GM12892 (cell line): ENCODE results near the gene NPAS3.

Source experiments
- DNase-seq: peaks from one replicate; pipeline ENCODE4 v3.0.0; 2011; ENCODE audit not compliant: insufficient read length
- FAIRE-seq: peaks from 2 replicates; lab custom pipeline; 2011; peaks lifted over from hg19 to GRCh38; lab: Jason Lieb, UNC
- POLR2A ChIP-seq: IDR thresholded peaks from 2 replicates; pipeline ENCODE4 v1.6.1; 2011; ENCODE audit warnings: low read depth, low read length, control low read depth
- POLR2AphosphoS5 ChIP-seq: IDR thresholded peaks from 2 replicates; pipeline ENCODE4 v1.6.1; 2011; ENCODE audit warnings: low read depth, low read length, control low read depth
- TAF1 ChIP-seq: IDR thresholded peaks from 2 replicates; pipeline ENCODE4 v1.6.1; 2011; ENCODE audit warnings: low read depth, mild to moderate bottlenecking, control low read depth, low read length, borderline replicate concordance

The NPAS3 gene

DNA sequence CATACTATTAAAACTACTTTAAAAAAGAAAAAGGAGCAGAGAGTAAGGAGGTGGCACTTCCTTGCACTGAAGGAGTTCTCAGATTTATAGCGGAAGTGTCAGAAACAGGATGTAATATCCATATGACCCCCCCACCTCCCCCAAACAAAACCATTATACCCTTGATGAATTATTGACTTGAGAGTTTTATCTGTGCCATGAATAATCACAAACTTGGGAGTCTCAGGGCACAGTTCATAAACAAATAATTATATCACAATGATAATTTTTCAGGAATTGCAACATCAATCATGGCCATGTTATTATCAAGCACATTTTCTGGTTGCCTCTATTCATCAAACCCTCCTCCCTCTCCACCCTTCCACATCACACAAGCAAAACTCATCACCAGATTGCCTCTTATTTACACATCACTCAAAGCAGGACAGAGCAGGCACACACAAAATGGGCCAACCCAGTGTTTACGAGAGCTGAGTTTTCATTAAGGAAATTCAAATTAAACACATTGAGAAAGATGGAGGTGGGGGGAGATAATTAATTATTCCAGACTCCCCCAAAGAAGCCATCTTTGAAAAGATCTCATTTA is 870.8 kb downstream of the NPAS3 start:
- DNase-seq (no peak), FAIRE-seq (no peak)

DNA sequence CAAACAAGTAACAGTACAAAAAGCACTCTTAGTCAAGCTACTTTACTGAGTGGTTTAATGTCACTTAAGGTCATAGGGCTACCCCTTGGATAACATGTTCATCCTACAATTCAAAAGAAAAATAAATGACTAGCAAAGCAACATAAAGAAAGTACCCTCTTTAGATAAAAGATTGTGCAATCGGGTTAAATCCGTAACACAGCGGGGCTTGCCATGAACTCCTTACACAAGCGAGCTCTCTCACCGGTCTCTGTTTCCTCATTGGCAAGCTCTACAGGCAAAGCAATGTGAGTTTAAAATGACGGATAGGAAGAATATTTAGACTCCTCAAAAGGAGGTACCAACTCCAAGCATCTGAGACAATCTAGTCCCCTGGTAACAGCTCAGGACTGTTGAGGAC is 871.6 kb downstream of the NPAS3 start:
- TF ChIP-seq TAF1 (no peak), POLR2A (no peak), POLR2AphosphoS5 (no peak)
- FAIRE-seq (no peak), DNase-seq (no peak)

More for the DNA sequence above, 870.8 kb downstream of the NPAS3 start:
- TF ChIP-seq POLR2AphosphoS5 (no peak), POLR2A (no peak), TAF1 (no peak)

DNA sequence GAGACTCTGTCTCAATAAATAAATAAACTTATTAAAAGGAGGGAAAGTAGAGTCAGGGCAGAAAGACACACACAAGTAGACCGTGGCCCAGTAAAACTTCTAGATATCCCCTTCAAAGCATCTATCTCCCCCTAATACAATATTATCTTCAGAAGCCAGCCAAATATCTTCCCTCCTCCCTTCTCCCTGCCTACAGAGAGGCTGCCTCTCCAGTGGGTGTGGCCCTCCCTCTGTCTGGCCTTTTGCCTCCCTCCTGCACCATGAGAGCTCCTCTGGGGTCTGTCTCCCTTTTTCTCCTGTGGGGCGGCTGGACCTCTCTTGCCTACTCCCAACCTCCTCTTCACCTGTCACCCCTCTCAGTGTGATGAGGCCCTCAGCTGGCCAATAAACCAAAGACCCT is 873.0 kb downstream of the NPAS3 start:
- no peak for TF ChIP-seq TAF1
- TF ChIP-seq POLR2AphosphoS5: no peak
- no peak for TF ChIP-seq POLR2A
- FAIRE-seq (no peak), DNase-seq (no peak)

GRCh38 chr14:33812181-33812580 is 873.5 kb downstream of the NPAS3 start:
- FAIRE-seq: no peak
- no peak for DNase-seq
- TF ChIP-seq POLR2A: no peak

DNA sequence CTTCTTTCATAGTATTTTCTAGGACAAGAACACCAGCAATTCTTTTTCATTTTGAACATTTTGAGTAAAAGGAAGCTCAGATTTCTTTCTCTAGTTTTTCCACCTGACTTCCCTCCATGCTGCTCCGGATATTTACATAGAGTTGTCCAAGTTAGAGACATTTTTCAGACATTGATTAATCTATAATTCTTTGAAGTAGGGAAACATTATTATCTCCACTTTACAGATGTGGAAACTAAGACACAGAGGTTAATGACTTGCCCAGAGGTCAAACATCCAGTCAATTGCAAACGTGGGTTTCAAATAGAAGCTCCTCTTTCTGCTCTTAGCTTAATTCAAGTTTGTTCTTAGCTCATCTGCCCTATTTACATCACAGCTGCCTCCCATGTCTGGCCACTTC is 873.9 kb downstream of the NPAS3 start:
- DNase-seq (no peak), FAIRE-seq (no peak)
- TF ChIP-seq POLR2A (no peak), TAF1 (no peak), POLR2AphosphoS5 (no peak)

GRCh38 chr14:33814010-33814409 is 875.3 kb downstream of the NPAS3 start:
- TF ChIP-seq POLR2A (no peak), POLR2AphosphoS5 (no peak), TAF1 (no peak)
- FAIRE-seq (no peak), DNase-seq (no peak)

DNA sequence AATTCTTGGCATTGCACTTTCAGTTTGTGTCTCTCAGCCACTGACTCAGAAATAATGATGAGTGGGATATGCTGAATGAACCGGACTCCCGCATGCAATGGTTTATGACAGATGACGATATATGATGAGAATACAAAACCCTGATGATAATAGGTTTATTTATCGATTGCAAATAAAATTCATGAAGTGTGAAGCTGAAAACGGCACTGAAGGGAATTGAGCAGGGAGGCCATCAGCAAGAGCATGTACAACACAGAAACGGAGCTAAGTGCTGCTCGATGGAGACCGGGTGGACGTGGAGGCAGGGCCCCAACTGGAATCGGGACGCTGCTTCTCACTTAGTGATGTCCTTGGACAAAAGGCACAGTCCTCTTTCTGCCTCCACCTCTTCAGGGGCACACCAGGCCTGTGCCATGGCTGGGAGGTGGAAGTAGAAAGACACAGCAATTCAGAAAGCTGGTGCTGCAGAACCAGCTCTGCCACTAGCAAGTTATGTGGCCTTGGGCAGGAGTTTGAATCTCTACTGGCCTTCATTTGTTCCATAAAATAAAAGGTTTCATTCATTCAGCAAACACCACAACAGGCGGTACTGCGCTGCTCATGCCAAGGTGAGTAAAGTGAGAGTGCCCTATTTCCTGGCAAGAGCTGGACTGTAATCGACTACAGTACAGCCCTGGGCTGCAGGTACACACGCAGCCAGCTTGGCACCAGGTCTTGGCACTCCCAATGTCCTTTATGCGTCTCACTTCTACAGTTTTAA is 895.2 kb downstream of the NPAS3 start:
- TF ChIP-seq TAF1 (no peak), POLR2AphosphoS5 (no peak), POLR2A (no peak)
- DNase-seq (no peak), FAIRE-seq (no peak)

DNA sequence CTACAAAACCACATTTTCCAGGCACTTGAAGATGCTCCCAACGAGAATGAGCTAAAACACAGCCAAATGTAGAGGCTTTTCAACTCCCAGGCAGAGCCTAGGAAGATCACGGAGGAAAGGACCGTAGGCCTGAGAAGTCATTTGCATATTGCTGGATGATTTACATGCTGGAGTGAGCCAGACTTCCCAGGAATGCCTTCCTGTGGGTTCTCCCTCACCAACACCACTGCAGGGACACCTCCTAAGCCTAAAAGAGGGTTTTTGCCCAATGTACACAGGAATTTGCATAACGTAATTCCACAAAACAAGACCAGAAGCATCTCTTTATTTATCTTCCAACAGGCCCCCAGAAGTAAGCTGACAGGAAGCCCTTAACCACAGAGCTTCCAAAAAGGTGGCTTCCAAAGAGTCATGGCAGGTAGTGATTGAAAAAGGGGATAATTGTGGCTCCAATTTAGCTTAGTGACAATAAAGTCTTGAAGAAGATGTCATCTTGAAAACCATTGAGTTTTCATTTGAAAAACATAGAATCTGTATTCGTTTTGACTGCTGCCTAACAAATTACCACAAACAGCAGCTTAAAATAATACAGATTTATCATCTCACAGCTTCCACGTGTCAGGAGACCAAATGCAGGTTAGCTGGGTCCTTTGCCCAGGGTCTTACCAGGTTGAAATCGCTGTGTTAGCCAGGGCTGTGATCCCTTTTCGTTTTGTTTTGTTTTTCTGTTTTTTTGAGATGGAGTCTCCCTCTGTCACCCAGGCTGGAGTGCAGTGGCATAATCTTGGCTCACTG is 896.0 kb downstream of the NPAS3 start:
- no peak for FAIRE-seq
- no peak for DNase-seq
- TF ChIP-seq POLR2AphosphoS5: no peak
- TF ChIP-seq TAF1: no peak
- TF ChIP-seq POLR2A: no peak

DNA sequence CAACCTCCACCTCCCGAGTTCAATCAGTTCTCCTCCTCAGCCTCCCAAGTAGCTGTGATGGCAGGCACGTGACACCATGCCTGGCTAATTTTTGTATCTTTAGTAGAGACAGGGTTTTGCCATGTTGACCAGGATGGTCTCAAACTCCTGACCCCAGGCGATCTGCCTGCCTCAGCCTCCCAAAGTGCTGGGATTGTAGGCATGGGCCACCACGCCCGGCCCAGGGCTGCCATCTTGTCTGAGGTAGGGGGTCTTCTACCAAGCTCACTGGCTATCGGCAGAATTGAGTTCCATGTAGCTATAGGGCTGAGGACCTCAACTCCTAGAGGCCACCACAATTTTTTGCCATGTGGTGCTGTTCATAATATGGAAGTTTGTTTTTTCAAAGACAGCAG is 896.6 kb downstream of the NPAS3 start:
- TF ChIP-seq POLR2AphosphoS5 (no peak), POLR2A (no peak), TAF1 (no peak)
- DNase-seq (no peak), FAIRE-seq (no peak)

- FAIRE-seq (no peak), DNase-seq (no peak)
- TF ChIP-seq POLR2A (no peak), POLR2AphosphoS5 (no peak), TAF1 (no peak)
These were observed 897.0 kb downstream of the NPAS3 start for GRCh38 chr14:33835677-33836076.

GRCh38 chr14:33836203-33836899 is 897.7 kb downstream of the NPAS3 start:
- FAIRE-seq (no peak), DNase-seq (no peak)
- TF ChIP-seq POLR2A (no peak), TAF1 (no peak), POLR2AphosphoS5 (no peak)

DNA sequence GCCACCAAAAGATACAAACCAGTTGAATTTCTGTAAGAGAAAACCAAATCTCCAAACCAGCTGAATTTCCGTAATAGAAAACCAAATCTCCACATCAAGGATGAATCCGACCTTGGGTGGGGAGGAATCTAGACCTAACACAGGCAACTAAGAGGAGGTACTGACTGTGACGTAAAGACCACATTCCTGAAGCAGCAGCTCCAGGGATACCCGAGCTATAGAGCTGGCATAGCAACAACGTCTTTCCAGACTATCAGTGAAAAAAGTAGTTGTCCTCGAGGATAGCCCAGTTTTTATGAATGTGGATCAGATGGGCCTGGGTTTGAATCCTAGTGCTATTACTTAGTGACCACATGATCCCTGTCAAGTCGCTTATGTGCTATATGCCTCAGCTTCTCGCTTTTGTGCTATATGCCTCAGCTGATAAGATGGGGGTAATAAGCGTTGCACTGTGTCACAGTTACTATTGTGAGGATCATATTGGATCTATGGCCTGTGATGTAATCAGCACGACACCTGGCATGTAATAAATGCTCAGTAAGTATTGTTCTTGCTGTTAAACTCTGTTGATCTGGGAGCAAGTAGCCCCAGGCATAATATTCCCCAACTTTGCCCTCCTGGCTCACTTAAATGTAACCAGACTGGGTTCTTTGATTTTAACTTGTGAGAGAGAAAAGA is 898.4 kb downstream of the NPAS3 start:
- FAIRE-seq (no peak), DNase-seq (no peak)
- no peak for TF ChIP-seq TAF1
- no peak for TF ChIP-seq POLR2AphosphoS5
- TF ChIP-seq POLR2A: no peak
